ENCODE results near the gene DHX16. TPM values are rescaled to one million over a fixed set of nuclear protein-coding genes. Genes with fewer than 3 reads are reported as not detected.
A peak's percentile ranks its signal among the peaks of the same experiment; 100 is the strongest.

The DHX16 gene
- total RNA-seq, 6 donors from 2014 or later: 28.1 to 60.8 (median 31.8) TPM

- DNase-seq (no peak), ATAC-seq (ENCODE audit: low FRiP score in 2 of 2) (no peak)
- Histone ChIP-seq H3K27me3 (no peaks in the 10 kb centered on the region), H3K36me3 (peaks cover 11 to 89% (median 49%) of the 10 kb centered on the region in 4 donors), H3K27ac (no peak overlapping the region), H3K4me1 (no peaks in the 10 kb centered on the region), H3K9me3 (no peaks in the 10 kb centered on the region), H3K4me3 (no peak overlapping the region)
- TF ChIP-seq POLR2AphosphoS5 (IDR thresholded peaks at IDR 0.05): no peak
- no peak for TF ChIP-seq POLR2A (IDR thresholded peaks at IDR 0.05)
- TF ChIP-seq, protein P1, sequence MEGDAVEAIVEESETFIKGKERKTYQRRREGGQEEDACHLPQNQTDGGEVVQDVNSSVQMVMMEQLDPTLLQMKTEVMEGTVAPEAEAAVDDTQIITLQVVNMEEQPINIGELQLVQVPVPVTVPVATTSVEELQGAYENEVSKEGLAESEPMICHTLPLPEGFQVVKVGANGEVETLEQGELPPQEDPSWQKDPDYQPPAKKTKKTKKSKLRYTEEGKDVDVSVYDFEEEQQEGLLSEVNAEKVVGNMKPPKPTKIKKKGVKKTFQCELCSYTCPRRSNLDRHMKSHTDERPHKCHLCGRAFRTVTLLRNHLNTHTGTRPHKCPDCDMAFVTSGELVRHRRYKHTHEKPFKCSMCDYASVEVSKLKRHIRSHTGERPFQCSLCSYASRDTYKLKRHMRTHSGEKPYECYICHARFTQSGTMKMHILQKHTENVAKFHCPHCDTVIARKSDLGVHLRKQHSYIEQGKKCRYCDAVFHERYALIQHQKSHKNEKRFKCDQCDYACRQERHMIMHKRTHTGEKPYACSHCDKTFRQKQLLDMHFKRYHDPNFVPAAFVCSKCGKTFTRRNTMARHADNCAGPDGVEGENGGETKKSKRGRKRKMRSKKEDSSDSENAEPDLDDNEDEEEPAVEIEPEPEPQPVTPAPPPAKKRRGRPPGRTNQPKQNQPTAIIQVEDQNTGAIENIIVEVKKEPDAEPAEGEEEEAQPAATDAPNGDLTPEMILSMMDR (IDR thresholded peaks at IDR 0.05): no peak
- 85% methylated on average over 3 to 6 of the region's 6 CpGs for WGBS, 2 donors
These were observed 34.6 kb upstream of the DHX16 start for GRCh38 chr6:30707281-30707850.

- Histone ChIP-seq H3K27me3 (no peaks in the 10 kb centered on the region), H3K9me3 (no peaks in the 10 kb centered on the region), H3K27ac (no peak overlapping the region), H3K4me1 (peaks cover 0 to under 1% (median 0%) of the 10 kb centered on the region in 4 donors), H3K4me3 (no peak overlapping the region), H3K36me3 (peaks cover 5 to 83% (median 35%) of the 10 kb centered on the region in 4 donors)
- 97 to 100% methylated on average over 4 of the region's 4 CpGs for WGBS, 2 donors
- TF ChIP-seq, protein P1 (IDR thresholded peaks at IDR 0.05): no peak
- TF ChIP-seq POLR2A (IDR thresholded peaks at IDR 0.05) (no peak), EP300 (IDR thresholded peaks at IDR 0.05) (no peak), POLR2AphosphoS5 (IDR thresholded peaks at IDR 0.05) (no peak)
- ATAC-seq (ENCODE audit: low FRiP score in 2 of 2) (no peak), DNase-seq (no peak)
These were observed 32.8 kb upstream of the DHX16 start for GRCh38 chr6:30705620-30706019.

- peak in 1 of 2 donors; percentile 23 for ATAC-seq (ENCODE audit: low FRiP score in 2 of 2)
- Histone ChIP-seq H3K27me3 (no peaks in the 10 kb centered on the region), H3K9me3 (no peaks in the 10 kb centered on the region), H3K4me3 (no peak overlapping the region), H3K4me1 (peaks cover 0 to 5% (median 0%) of the 10 kb centered on the region in 4 donors), H3K36me3 (peaks cover 5 to 71% (median 27%) of the 10 kb centered on the region in 4 donors), H3K27ac (no peak overlapping the region)
- WGBS, 2 donors: 73 to 83% methylated on average over 4 of the region's 4 CpGs
- TF ChIP-seq POLR2A (IDR thresholded peaks at IDR 0.05): no peak
- no peak for TF ChIP-seq POLR2AphosphoS5 (IDR thresholded peaks at IDR 0.05)
- TF ChIP-seq, protein P1 (IDR thresholded peaks at IDR 0.05): no peak
- TF ChIP-seq EP300 (IDR thresholded peaks at IDR 0.05): no peak
- no peak for DNase-seq
These were observed 31.0 kb upstream of the DHX16 start for GRCh38 chr6:30703821-30704220.

DNA sequence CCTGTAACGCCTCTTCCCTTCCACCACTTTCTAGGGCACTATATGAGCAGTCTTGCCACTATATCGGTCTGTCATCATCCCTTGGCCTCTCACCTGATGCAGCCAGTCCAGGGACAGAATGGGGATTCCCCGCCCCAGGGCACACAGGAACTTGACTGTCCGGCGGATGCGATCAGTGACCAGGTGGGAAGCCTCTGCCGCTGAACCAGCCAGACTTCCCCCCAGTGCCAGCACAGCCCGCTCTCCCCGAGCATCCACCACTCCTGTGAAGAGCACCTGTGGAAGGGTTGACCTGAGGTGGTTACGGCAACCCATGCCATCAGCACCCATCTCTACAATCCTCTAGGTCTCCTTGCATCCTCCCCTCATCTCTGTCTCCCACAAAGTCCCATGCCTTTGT, 30.2 kb upstream of the DHX16 start:
- 98 to 100% methylated on average over 4 to 10 of the region's 10 CpGs for WGBS, 2 donors
- ATAC-seq (ENCODE audit: low FRiP score in 2 of 2): peak in 1 of 2 donors; percentile 22

More for the DNA sequence above, 30.2 kb upstream of the DHX16 start:
- no peak for TF ChIP-seq POLR2AphosphoS5 (IDR thresholded peaks at IDR 0.05)
- no peak for TF ChIP-seq EP300 (IDR thresholded peaks at IDR 0.05)
- TF ChIP-seq, protein P1 (IDR thresholded peaks at IDR 0.05): no peak
- no peak for TF ChIP-seq POLR2A (IDR thresholded peaks at IDR 0.05)
- H3K9me3 ChIP-seq: no peaks in the 10 kb centered on the region
- no peaks in the 10 kb centered on the region for H3K27me3 ChIP-seq
- no peak overlapping the region for H3K27ac ChIP-seq
- no peak for DNase-seq
- peaks cover 0 to 5% (median 0%) of the 10 kb centered on the region in 4 donors for H3K4me1 ChIP-seq
- peaks cover 5 to 67% (median 25%) of the 10 kb centered on the region in 4 donors for H3K36me3 ChIP-seq
- no peak overlapping the region for H3K4me3 ChIP-seq

Measured in upper lobe of left lung (tissue), 6 donors.